ENCODE data around the gene GTF2F1.
"Not testable (repeated sequence)": the region's sequence is repeated elsewhere in the genome, so short reads cannot be mapped to it uniquely, and the experiment has no call there.

GTF2F1 gene

GRCh38 chr19:6413291-6413690 lies 20.3 kb upstream of the GTF2F1 start:
- no peak overlapping the region for H3K4me3 Mint-ChIP-seq
- no peak overlapping the region for H3K27ac Mint-ChIP-seq
- no peaks in the 10 kb centered on the region for H3K4me1 Mint-ChIP-seq (ENCODE audit: low read depth)
- no peaks in the 10 kb centered on the region for H3K9me3 Mint-ChIP-seq
- peaks cover 26% of the 10 kb centered on the region for H3K36me3 Mint-ChIP-seq (ENCODE audit: low read depth)
- no peak for DNase-seq (ENCODE audit: low spot score)
- H3K27me3 Mint-ChIP-seq (ENCODE audit: low read depth), result no peaks in the 10 kb centered on the region

GRCh38 chr19:6412447-6413091 lies 19.6 kb upstream of the GTF2F1 start:
- no peaks in the 10 kb centered on the region for H3K27me3 Mint-ChIP-seq (ENCODE audit: low read depth)
- DNase-seq (ENCODE audit: low spot score), result no peak
- H3K4me1 Mint-ChIP-seq (ENCODE audit: low read depth), result no peaks in the 10 kb centered on the region
- peaks cover 22% of the 10 kb centered on the region for H3K36me3 Mint-ChIP-seq (ENCODE audit: low read depth)
- H3K9me3 Mint-ChIP-seq, result no peaks in the 10 kb centered on the region
- no peak overlapping the region for H3K4me3 Mint-ChIP-seq
- H3K27ac Mint-ChIP-seq, result no peak overlapping the region

GRCh38 chr19:6412061-6412446 lies 19.1 kb upstream of the GTF2F1 start:
- H3K27ac Mint-ChIP-seq, result no peak overlapping the region
- no peaks in the 10 kb centered on the region for H3K4me1 Mint-ChIP-seq (ENCODE audit: low read depth)
- H3K36me3 Mint-ChIP-seq (ENCODE audit: low read depth), result peaks cover 20% of the 10 kb centered on the region
- H3K4me3 Mint-ChIP-seq, result no peak overlapping the region
- H3K27me3 Mint-ChIP-seq (ENCODE audit: low read depth), result no peaks in the 10 kb centered on the region
- no peak for DNase-seq (ENCODE audit: low spot score)
- no peaks in the 10 kb centered on the region for H3K9me3 Mint-ChIP-seq

- no peaks in the 10 kb centered on the region for H3K27me3 Mint-ChIP-seq (ENCODE audit: low read depth)
- no peak overlapping the region for H3K4me3 Mint-ChIP-seq
- H3K36me3 Mint-ChIP-seq (ENCODE audit: low read depth), result peaks cover 10% of the 10 kb centered on the region
- H3K27ac Mint-ChIP-seq, result no peak overlapping the region
- H3K9me3 Mint-ChIP-seq, result no peaks in the 10 kb centered on the region
- no peaks in the 10 kb centered on the region for H3K4me1 Mint-ChIP-seq (ENCODE audit: low read depth)
- DNase-seq (ENCODE audit: low spot score), result no peak
Observed at GRCh38 chr19:6409346-6409745, 16.4 kb upstream of the GTF2F1 start.

- Mint-ChIP-seq H3K9me3 (no peaks in the 10 kb centered on the region), H3K36me3 (ENCODE audit: low read depth) (no peaks in the 10 kb centered on the region), H3K27ac (no peak overlapping the region), H3K27me3 (ENCODE audit: low read depth) (no peaks in the 10 kb centered on the region), H3K4me3 (no peak overlapping the region), H3K4me1 (ENCODE audit: low read depth) (no peaks in the 10 kb centered on the region)
- DNase-seq (ENCODE audit: low spot score), result no peak
Observed at GRCh38 chr19:6406401-6406800, 13.4 kb upstream of the GTF2F1 start.

- no peaks in the 10 kb centered on the region for H3K36me3 Mint-ChIP-seq (ENCODE audit: low read depth)
- H3K27ac Mint-ChIP-seq, result no peak overlapping the region
- H3K27me3 Mint-ChIP-seq (ENCODE audit: low read depth), result no peaks in the 10 kb centered on the region
- H3K4me3 Mint-ChIP-seq, result no peak overlapping the region
- no peaks in the 10 kb centered on the region for H3K9me3 Mint-ChIP-seq
- no peaks in the 10 kb centered on the region for H3K4me1 Mint-ChIP-seq (ENCODE audit: low read depth)
- no peak for DNase-seq (ENCODE audit: low spot score)
Observed at GRCh38 chr19:6402837-6403608, 10.1 kb upstream of the GTF2F1 start.

- no peaks in the 10 kb centered on the region for H3K27me3 Mint-ChIP-seq (ENCODE audit: low read depth)
- H3K4me1 Mint-ChIP-seq (ENCODE audit: low read depth), result no peaks in the 10 kb centered on the region
- H3K36me3 Mint-ChIP-seq (ENCODE audit: low read depth), result no peaks in the 10 kb centered on the region
- no peaks in the 10 kb centered on the region for H3K9me3 Mint-ChIP-seq
- H3K27ac Mint-ChIP-seq, result no peak overlapping the region
- H3K4me3 Mint-ChIP-seq, result no peak overlapping the region
- DNase-seq (ENCODE audit: low spot score), result no peak
Observed at GRCh38 chr19:6402058-6402457, 9.1 kb upstream of the GTF2F1 start.

GRCh38 chr19:6400062-6400944 lies 7.3 kb upstream of the GTF2F1 start:
- not testable (repeated sequence) for H3K36me3 Mint-ChIP-seq (ENCODE audit: low read depth); H3K27me3 Mint-ChIP-seq (ENCODE audit: low read depth); DNase-seq (ENCODE audit: low spot score); H3K4me3 Mint-ChIP-seq; H3K4me1 Mint-ChIP-seq (ENCODE audit: low read depth); H3K27ac Mint-ChIP-seq; H3K9me3 Mint-ChIP-seq

- H3K27me3 Mint-ChIP-seq (ENCODE audit: low read depth), result no peaks in the 10 kb centered on the region
- H3K4me1 Mint-ChIP-seq (ENCODE audit: low read depth), result peaks cover 23% of the 10 kb centered on the region
- H3K9me3 Mint-ChIP-seq, result no peaks in the 10 kb centered on the region
- DNase-seq (ENCODE audit: low spot score), result no peak
- no peak overlapping the region for H3K27ac Mint-ChIP-seq
- H3K36me3 Mint-ChIP-seq (ENCODE audit: low read depth), result peaks cover 12% of the 10 kb centered on the region
- H3K4me3 Mint-ChIP-seq, result no peak overlapping the region
Observed at GRCh38 chr19:6396305-6396704, 3.3 kb upstream of the GTF2F1 start.

GRCh38 chr19:6394831-6395230 lies 1.9 kb upstream of the GTF2F1 start:
- Mint-ChIP-seq H3K4me1 (ENCODE audit: low read depth) (peaks cover 27% of the 10 kb centered on the region), H3K36me3 (ENCODE audit: low read depth) (peaks cover 17% of the 10 kb centered on the region), H3K9me3 (no peaks in the 10 kb centered on the region), H3K27me3 (ENCODE audit: low read depth) (no peaks in the 10 kb centered on the region), H3K4me3 (peak overlapping the region; percentile 98), H3K27ac (peak overlapping the region; percentile 36)
- DNase-seq (ENCODE audit: low spot score), result no peak

- Mint-ChIP-seq H3K4me3 (peak overlapping the region; percentile 98), H3K9me3 (no peaks in the 10 kb centered on the region), H3K27me3 (ENCODE audit: low read depth) (no peaks in the 10 kb centered on the region), H3K27ac (peak overlapping the region; percentile 97), H3K4me1 (ENCODE audit: low read depth) (peaks cover 27% of the 10 kb centered on the region), H3K36me3 (ENCODE audit: low read depth) (peaks cover 19% of the 10 kb centered on the region)
- DNase-seq (ENCODE audit: low spot score), result no peak
Observed at GRCh38 chr19:6393983-6394412, 1.0 kb upstream of the GTF2F1 start.

- Mint-ChIP-seq H3K4me3 (peak overlapping the region; percentile 98), H3K4me1 (ENCODE audit: low read depth) (peaks cover 27% of the 10 kb centered on the region), H3K9me3 (no peaks in the 10 kb centered on the region), H3K27ac (peak overlapping the region; percentile 97), H3K27me3 (ENCODE audit: low read depth) (no peaks in the 10 kb centered on the region), H3K36me3 (ENCODE audit: low read depth) (peaks cover 25% of the 10 kb centered on the region)
- no peak for DNase-seq (ENCODE audit: low spot score)
Observed at GRCh38 chr19:6392221-6393073, 517 bp downstream of the GTF2F1 start.

GRCh38 chr19:6387372-6387771 lies 5.6 kb downstream of the GTF2F1 start:
- no peak for DNase-seq (ENCODE audit: low spot score)
- peaks cover 13% of the 10 kb centered on the region for H3K4me1 Mint-ChIP-seq (ENCODE audit: low read depth)
- H3K4me3 Mint-ChIP-seq, result no peak overlapping the region
- H3K27me3 Mint-ChIP-seq (ENCODE audit: low read depth), result no peaks in the 10 kb centered on the region
- no peaks in the 10 kb centered on the region for H3K9me3 Mint-ChIP-seq
- H3K27ac Mint-ChIP-seq, result no peak overlapping the region
- peaks cover 40% of the 10 kb centered on the region for H3K36me3 Mint-ChIP-seq (ENCODE audit: low read depth)
